ENCODE data around the gene CEP131. TPM values are rescaled to one million over a fixed set of nuclear protein-coding genes. Genes with fewer than 3 reads are reported as not detected.

The CEP131 gene
- total and polyA plus RNA-seq, 8 donors = 4.8 to 75.0 (median 12.1) TPM

GRCh38 chr17:81231121-81231645 lies 8.4 kb upstream of the CEP131 start:
- no peaks in the 10 kb centered on the region for H3K9me3 ChIP-seq
- H3K27ac ChIP-seq = no peak overlapping the region
- H3K36me3 ChIP-seq = peaks cover 41 to 76% (median 72%) of the 10 kb centered on the region in 4 donors
- WGBS, 5 donors = 87 to 92% (median 90%) methylated on average over 24 to 31 of the region's 31 CpGs
- TF ChIP-seq POLR2A (IDR thresholded peaks at IDR 0.05) = no peak
- no peak for TF ChIP-seq EP300 (IDR thresholded peaks at IDR 0.05)
- TF ChIP-seq POLR2AphosphoS5 (IDR thresholded peaks at IDR 0.05) = no peak
- TF ChIP-seq CTCF (IDR thresholded peaks at IDR 0.05) = no peak
- intact Hi-C loops (cut with DNase I; ENCODE audit: low total_unique reads) = loop anchor here (10.0 kb wide), 1 partner anchor 86 kb away; no protein-coding TSS in a partner anchor
- H3K4me1 ChIP-seq = peaks cover 0 to 13% (median 8%) of the 10 kb centered on the region in 4 donors
- no peaks in the 10 kb centered on the region for H3K27me3 ChIP-seq
- DNase-seq = no peak
- H3K4me3 ChIP-seq = no peak overlapping the region

- peaks cover 41 to 67% (median 64%) of the 10 kb centered on the region in 4 donors for H3K36me3 ChIP-seq
- WGBS, 5 donors = 89 to 94% (median 91%) methylated on average over 13 to 26 of the region's 26 CpGs
Measured at GRCh38 chr17:81230043-81230820, 7.5 kb upstream of the CEP131 start.

GRCh38 chr17:81229666-81229920 lies 6.8 kb upstream of the CEP131 start:
- intact Hi-C loops (cut with DNase I; ENCODE audit: low total_unique reads) = no loop called here
- no peak for DNase-seq
- Histone ChIP-seq H3K4me3 (no peak overlapping the region), H3K4me1 (peaks cover 0 to 6% (median 2%) of the 10 kb centered on the region in 4 donors), H3K27me3 (no peaks in the 10 kb centered on the region), H3K27ac (no peak overlapping the region), H3K36me3 (peaks cover 41 to 65% (median 61%) of the 10 kb centered on the region in 4 donors), H3K9me3 (no peaks in the 10 kb centered on the region)
- WGBS, 5 donors = 91 to 96% (median 93%) methylated on average over 9 to 14 of the region's 14 CpGs
- no peak for TF ChIP-seq EP300 (IDR thresholded peaks at IDR 0.05)
- TF ChIP-seq CTCF (IDR thresholded peaks at IDR 0.05) = no peak
- TF ChIP-seq POLR2AphosphoS5 (IDR thresholded peaks at IDR 0.05) = no peak
- TF ChIP-seq POLR2A (IDR thresholded peaks at IDR 0.05) = no peak

More at GRCh38 chr17:81230043-81230820, 7.5 kb upstream of the CEP131 start:
- Histone ChIP-seq H3K4me3 (no peak overlapping the region), H3K27me3 (no peaks in the 10 kb centered on the region), H3K4me1 (peaks cover 0 to 6% (median 3%) of the 10 kb centered on the region in 4 donors), H3K27ac (no peak overlapping the region), H3K9me3 (no peaks in the 10 kb centered on the region)
- TF ChIP-seq POLR2A (IDR thresholded peaks at IDR 0.05) (no peak), CTCF (IDR thresholded peaks at IDR 0.05) (peak in 1 of 7 experiments; percentile 11), EP300 (IDR thresholded peaks at IDR 0.05) (no peak)
- intact Hi-C loops (cut with DNase I; ENCODE audit: low total_unique reads) = loop anchor here (10.0 kb wide), 1 partner anchor 85 kb away; no protein-coding TSS in a partner anchor
- DNase-seq = no peak

- intact Hi-C loops (cut with DNase I; ENCODE audit: low total_unique reads) = no loop called here
- peaks cover 0 to 6% (median 2%) of the 10 kb centered on the region in 4 donors for H3K4me1 ChIP-seq
- no peaks in the 10 kb centered on the region for H3K27me3 ChIP-seq
- TF ChIP-seq POLR2AphosphoS5 (IDR thresholded peaks at IDR 0.05) (no peak), EP300 (IDR thresholded peaks at IDR 0.05) (no peak), POLR2A (IDR thresholded peaks at IDR 0.05) (no peak), CTCF (IDR thresholded peaks at IDR 0.05) (no peak)
- H3K27ac ChIP-seq = no peak overlapping the region
- no peak overlapping the region for H3K4me3 ChIP-seq
- H3K36me3 ChIP-seq = peaks cover 41 to 60% (median 60%) of the 10 kb centered on the region in 4 donors
- no peaks in the 10 kb centered on the region for H3K9me3 ChIP-seq
- DNase-seq = no peak
- 83 to 90% (median 88%) methylated on average over 9 to 32 of the region's 32 CpGs for WGBS, 5 donors
Measured at GRCh38 chr17:81228834-81229665, 6.3 kb upstream of the CEP131 start.
